Keratinocyte (primary cell): ENCODE measurements around the gene HORMAD2. TPM values are rescaled to one million over a fixed set of nuclear protein-coding genes. Genes with fewer than 3 reads are reported as not detected.

Experiments used
- DNase-seq: peaks from one replicate; pipeline ENCODE4 v3.0.0-alpha.2; 2011; ENCODE audit warnings: low read depth, missing footprints, low spot score
- FAIRE-seq: peaks from 2 replicates; lab custom pipeline; 2011; peaks lifted over from hg19 to GRCh38; lab: Jason Lieb, UNC
- H2AFZ ChIP-seq: 2 replicates; pipeline ENCODE4 v1.6.0; 2012; ENCODE audit warnings: low read length, control low read depth, inconsistent platforms; ENCODE audit not compliant: control insufficient read depth
- H3K27ac ChIP-seq: 2 replicates; pipeline ENCODE4 v1.5.1; 2011; ENCODE audit warnings: low read length; ENCODE audit not compliant: control insufficient read depth, insufficient read depth
- H3K27me3 ChIP-seq: 3 replicates; pipeline ENCODE4 v1.6.0; 2011; ENCODE audit warnings: low read length; ENCODE audit not compliant: control insufficient read depth, insufficient read depth; ENCODE audit errors: extremely low read depth
- H3K36me3 ChIP-seq, 2 experiments: 2 replicates in 1 of 2; 3 replicates in 1 of 2; pipeline ENCODE4 v1.5.1; 2011; ENCODE audit warnings: low read length in 2 of 2, mild to moderate bottlenecking in 1 of 2; ENCODE audit not compliant: control insufficient read depth in 2 of 2, insufficient read depth in 2 of 2; ENCODE audit errors: extremely low read depth in 1 of 2
- H3K4me1 ChIP-seq: 3 replicates; pipeline ENCODE4 v1.5.1; 2011; ENCODE audit warnings: low read length; ENCODE audit not compliant: control insufficient read depth, insufficient read depth; ENCODE audit errors: extremely low read depth
- H3K4me2 ChIP-seq: 3 replicates; pipeline ENCODE4 v1.6.0; 2011; ENCODE audit warnings: low read depth, low read length; ENCODE audit not compliant: control insufficient read depth, insufficient read depth; ENCODE audit errors: extremely low read depth
- H3K4me3 ChIP-seq, 3 experiments: fragments of 200-600 bp in 1 of 3; sonication (generic) in 1 of 3; 2 replicates in 2 of 3; 3 replicates in 1 of 3; pipeline ENCODE4 v1.5.1; 2011 to 2016; ENCODE audit warnings: low read length in 3 of 3, mild to moderate bottlenecking in 3 of 3, control low read depth in 2 of 3, inconsistent platforms in 1 of 3, low read depth in 1 of 3, mixed read lengths in 1 of 3, mixed run types in 1 of 3, moderate library complexity in 1 of 3; ENCODE audit not compliant: control insufficient read depth in 2 of 3, insufficient read depth in 2 of 3; ENCODE audit errors: extremely low read depth in 1 of 3
- H3K79me2 ChIP-seq: 2 replicates; pipeline ENCODE4 v1.6.0; 2012; ENCODE audit warnings: low read length; ENCODE audit not compliant: control insufficient read depth, insufficient read depth
- H3K9ac ChIP-seq: 3 replicates; pipeline ENCODE4 v1.6.0; 2011; ENCODE audit warnings: low read length; ENCODE audit not compliant: control insufficient read depth, insufficient read depth; ENCODE audit errors: extremely low read depth
- H3K9me1 ChIP-seq: 3 replicates; pipeline ENCODE4 v1.6.0; 2011; ENCODE audit warnings: low read length; ENCODE audit not compliant: control insufficient read depth, insufficient read depth; ENCODE audit errors: extremely low read depth
- H3K9me3 ChIP-seq: 2 replicates; pipeline ENCODE4 v1.5.1; 2012; ENCODE audit warnings: low read depth, low read length; ENCODE audit not compliant: control insufficient read depth
- H4K20me1 ChIP-seq: 3 replicates; pipeline ENCODE4 v1.6.0; 2011; ENCODE audit warnings: low read length; ENCODE audit not compliant: control insufficient read depth, insufficient read depth; ENCODE audit errors: extremely low read depth
- EZH2 ChIP-seq: IDR thresholded peaks from one replicate; pipeline ENCODE4 v1.6.1; 2012; ENCODE audit warnings: inconsistent platforms, mild to moderate bottlenecking, low read length, moderate library complexity
- dilution Hi-C: fragments of 300-500 bp; cut with MboI; formaldehyde crosslinking; loops from one replicate; pipeline ENCODE4 v1.7.0; 2020; ENCODE audit warnings: low sequenced_read_pairs; ENCODE audit not compliant: extremely low pct_ligation_motif_present
- polyA plus RNA-seq, 5 experiments: library from polyadenylated mRNA; depleted of rRNA in 3 of 5; stranded (reverse) in 3 of 5; stranded (forward) in 1 of 5; unstranded in 1 of 5; fragments of >200 nt; gene quantifications; 1 replicate in 1 of 5; 2 replicates in 3 of 5; 3 replicates in 1 of 5; pipeline versions ENCODE4 v1.2.1 to v1.2.3, GENCODE V29; 2011 to 2012; ENCODE audit warnings: missing spikeins in 2 of 5, low read depth in 1 of 5, low replicate concordance in 1 of 5
- TF ChIP-seq, protein P1 (sequence below), 3 experiments: IDR thresholded peaks in 1 of 3; conservative IDR thresholded peaks in 1 of 3; optimal IDR thresholded peaks in 1 of 3; 2 replicates in 2 of 3; 3 replicates in 1 of 3; pipeline versions ENCODE3 to v1.5.1; 2011; ENCODE audit warnings: low read length in 3 of 3, mild to moderate bottlenecking in 3 of 3, moderate library complexity in 2 of 3, control low read depth in 1 of 3, inconsistent platforms in 1 of 3; ENCODE audit not compliant: insufficient read depth in 2 of 3; ENCODE audit errors: extremely low read depth in 1 of 3

The HORMAD2 gene
- polyA plus RNA-seq, 1 donor (not counting 4 experiments of a cell fraction or from before 2014, with no cell fraction given) = not detected

DNA sequence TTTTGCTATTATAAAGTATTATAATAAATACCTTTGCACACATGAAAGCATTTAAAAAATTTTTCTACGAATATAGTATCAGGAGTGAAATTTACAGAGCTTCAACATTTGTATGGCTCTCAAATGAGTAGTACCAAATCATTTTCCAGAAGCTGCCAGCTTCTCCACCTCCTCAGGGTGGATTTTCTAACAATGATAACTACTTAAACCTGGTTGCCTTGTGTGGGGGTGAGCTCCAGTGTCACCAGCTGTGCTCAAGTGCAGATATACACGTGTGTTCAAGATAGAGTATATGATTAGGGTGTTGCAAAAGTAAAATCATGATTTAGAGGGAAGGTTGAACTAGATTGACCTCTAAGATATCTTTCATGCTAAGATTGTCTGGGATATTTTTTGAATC, 48.2 kb downstream of the HORMAD2 start:
- FAIRE-seq (no peak), DNase-seq (no peak)
- H3K9ac ChIP-seq = no peak overlapping the region
- no peaks in the 10 kb centered on the region for H4K20me1 ChIP-seq
- H3K9me1 ChIP-seq = no peaks in the 10 kb centered on the region
- no peak for TF ChIP-seq EZH2
- TF ChIP-seq, protein P1, sequence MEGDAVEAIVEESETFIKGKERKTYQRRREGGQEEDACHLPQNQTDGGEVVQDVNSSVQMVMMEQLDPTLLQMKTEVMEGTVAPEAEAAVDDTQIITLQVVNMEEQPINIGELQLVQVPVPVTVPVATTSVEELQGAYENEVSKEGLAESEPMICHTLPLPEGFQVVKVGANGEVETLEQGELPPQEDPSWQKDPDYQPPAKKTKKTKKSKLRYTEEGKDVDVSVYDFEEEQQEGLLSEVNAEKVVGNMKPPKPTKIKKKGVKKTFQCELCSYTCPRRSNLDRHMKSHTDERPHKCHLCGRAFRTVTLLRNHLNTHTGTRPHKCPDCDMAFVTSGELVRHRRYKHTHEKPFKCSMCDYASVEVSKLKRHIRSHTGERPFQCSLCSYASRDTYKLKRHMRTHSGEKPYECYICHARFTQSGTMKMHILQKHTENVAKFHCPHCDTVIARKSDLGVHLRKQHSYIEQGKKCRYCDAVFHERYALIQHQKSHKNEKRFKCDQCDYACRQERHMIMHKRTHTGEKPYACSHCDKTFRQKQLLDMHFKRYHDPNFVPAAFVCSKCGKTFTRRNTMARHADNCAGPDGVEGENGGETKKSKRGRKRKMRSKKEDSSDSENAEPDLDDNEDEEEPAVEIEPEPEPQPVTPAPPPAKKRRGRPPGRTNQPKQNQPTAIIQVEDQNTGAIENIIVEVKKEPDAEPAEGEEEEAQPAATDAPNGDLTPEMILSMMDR (optimal IDR thresholded peaks at IDR 0.05 in 1 of 3, IDR thresholded peaks at IDR 0.05 in 1 of 3, conservative IDR thresholded peaks at IDR 0.05 in 1 of 3; ENCODE audit: extremely low read depth in 1 of 3, insufficient read depth in 2 of 3, low read length in 3 of 3) = no peak
- H3K27ac ChIP-seq = no peak overlapping the region
- H3K4me1 ChIP-seq = no peaks in the 10 kb centered on the region
- H3K4me3 ChIP-seq = no peak overlapping the region
- H3K79me2 ChIP-seq = no peaks in the 10 kb centered on the region
- no peaks in the 10 kb centered on the region for H3K9me3 ChIP-seq
- H3K4me2 ChIP-seq = no peak overlapping the region
- no peaks in the 10 kb centered on the region for H3K36me3 ChIP-seq
- dilution Hi-C loops = no loop called here
- no peak overlapping the region for H2AFZ ChIP-seq
- H3K27me3 ChIP-seq = no peaks in the 10 kb centered on the region

DNA sequence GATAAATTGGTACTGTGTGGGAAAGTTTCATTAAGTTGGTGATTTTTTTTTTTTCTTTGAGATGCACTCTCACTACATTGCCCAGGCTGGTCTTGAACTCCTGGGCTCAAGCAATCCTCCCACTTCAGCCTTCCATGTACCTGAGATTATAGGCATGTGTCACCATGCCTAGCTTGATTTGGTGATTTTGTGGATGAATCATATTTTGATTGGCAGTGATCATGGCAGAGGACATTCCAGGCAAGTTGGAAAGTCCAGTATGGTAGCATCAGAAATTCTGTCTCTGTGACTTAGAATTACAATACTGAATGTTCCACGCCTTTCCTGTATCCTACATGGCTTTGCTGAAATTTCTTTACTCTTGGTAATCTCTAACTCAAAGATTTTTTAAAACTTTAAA, 49.4 kb downstream of the HORMAD2 start:
- Histone ChIP-seq H3K36me3 (no peaks in the 10 kb centered on the region), H3K79me2 (no peaks in the 10 kb centered on the region), H3K9me1 (no peaks in the 10 kb centered on the region), H3K27ac (no peak overlapping the region), H3K4me1 (no peaks in the 10 kb centered on the region), H3K4me2 (no peak overlapping the region), H4K20me1 (no peaks in the 10 kb centered on the region), H3K9ac (no peak overlapping the region), H3K4me3 (no peak overlapping the region), H3K27me3 (no peaks in the 10 kb centered on the region), H3K9me3 (no peaks in the 10 kb centered on the region), H2AFZ (no peak overlapping the region)
- FAIRE-seq (no peak), DNase-seq (no peak)
- dilution Hi-C loops = no loop called here
- TF ChIP-seq, protein P1 (optimal IDR thresholded peaks at IDR 0.05 in 1 of 3, IDR thresholded peaks at IDR 0.05 in 1 of 3, conservative IDR thresholded peaks at IDR 0.05 in 1 of 3; ENCODE audit: extremely low read depth in 1 of 3, insufficient read depth in 2 of 3, low read length in 3 of 3) = no peak
- no peak for TF ChIP-seq EZH2
